Eye (tissue), 1 donor: ENCODE data around the gene BCAT1.

Source experiments
- DNase-seq: peaks from one replicate; pipeline ENCODE4 v3.0.0-alpha.2; 2015

The BCAT1 gene

GRCh38 chr12:24798335-24798734, 150.6 kb downstream of the BCAT1 start:
- DNase-seq, result no peak

DNA sequence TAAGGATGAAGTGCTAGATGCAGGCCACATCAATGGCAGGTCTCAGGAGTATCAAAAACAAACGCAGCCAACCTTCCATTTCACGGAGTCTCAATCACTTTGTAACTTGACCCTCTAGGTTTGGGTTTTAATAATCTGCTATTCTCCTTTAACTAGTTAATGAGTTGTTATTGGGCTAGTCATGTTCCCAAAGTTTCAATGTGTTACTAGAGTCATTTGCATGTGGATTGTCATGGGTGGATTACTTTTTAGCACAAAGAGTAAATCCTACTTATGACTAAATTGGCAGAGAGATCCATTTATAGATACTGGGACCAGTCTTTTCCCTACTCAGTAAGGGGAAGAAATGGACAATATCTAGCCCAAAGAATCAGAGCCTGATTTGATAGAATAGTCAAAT, 151.0 kb downstream of the BCAT1 start:
- DNase-seq, result no peak

GRCh38 chr12:24796876-24797275, 152.0 kb downstream of the BCAT1 start:
- DNase-seq, result peak; percentile 37

- no peak for DNase-seq
Measured at GRCh38 chr12:24795699-24796347, 153.1 kb downstream of the BCAT1 start.

- DNase-seq, result no peak
Measured at GRCh38 chr12:24791622-24792021, 157.3 kb downstream of the BCAT1 start.

GRCh38 chr12:24788886-24789285, 160.0 kb downstream of the BCAT1 start:
- DNase-seq, result no peak

- no peak for DNase-seq
Measured at GRCh38 chr12:24780697-24781368, 168.1 kb downstream of the BCAT1 start.

DNA sequence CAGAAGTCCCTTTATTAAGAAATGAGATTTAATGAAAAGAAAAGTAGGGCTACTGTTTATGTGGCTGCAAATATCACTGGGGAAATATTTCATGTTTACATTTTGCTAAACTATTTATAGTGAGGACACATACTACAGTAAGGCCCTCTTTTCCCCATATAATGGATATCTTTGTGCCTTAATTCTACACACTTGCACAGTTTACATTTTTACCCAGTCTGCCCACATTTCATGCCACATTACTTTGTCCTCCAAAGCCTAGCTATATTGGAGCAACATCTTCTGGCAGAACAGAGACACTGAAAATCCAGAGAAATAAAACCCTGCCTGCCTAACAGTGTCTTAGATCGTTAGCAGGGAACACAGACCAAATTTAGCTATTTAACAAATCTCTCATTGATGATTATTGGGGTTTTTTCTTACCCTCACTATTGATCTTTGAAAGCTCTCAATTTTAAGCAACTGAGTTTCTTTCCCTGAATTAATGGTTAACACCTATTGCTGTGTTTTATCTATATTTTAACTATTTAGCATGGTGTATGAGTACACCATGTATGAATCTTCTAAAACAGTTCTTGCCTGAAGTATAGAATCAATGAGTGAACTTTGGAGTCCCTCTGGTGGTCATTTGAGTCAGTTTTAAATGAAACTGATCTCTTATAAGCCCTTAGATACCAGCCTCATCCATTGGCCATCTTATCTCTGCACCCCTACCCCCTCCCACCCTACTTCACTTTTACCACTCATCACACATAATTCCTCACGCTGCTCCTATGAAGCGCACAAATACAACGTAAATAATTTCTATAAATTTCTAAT, 170.2 kb downstream of the BCAT1 start:
- peak; percentile 69 for DNase-seq

GRCh38 chr12:24777359-24777758, 171.5 kb downstream of the BCAT1 start:
- DNase-seq, result no peak

DNA sequence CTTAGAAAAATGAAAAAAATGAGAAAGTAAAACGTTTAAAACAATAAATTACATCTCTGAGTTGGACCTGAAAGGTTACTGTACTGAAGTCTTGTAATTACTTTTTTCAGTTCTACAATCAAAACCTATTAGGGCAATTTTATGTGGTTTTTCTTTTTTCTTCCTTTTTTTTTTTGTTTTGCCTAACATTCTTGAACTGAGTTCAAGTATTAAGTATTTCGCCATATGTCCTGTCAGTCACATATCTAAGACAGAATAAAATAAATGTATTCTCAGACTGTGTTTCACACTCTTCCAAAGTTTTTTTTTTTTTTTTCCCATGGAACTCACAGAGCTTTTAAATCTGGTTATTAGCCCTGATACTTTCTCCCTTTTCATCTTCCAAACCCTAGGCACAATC, 172.0 kb downstream of the BCAT1 start:
- no peak for DNase-seq

GRCh38 chr12:24775073-24775472, 173.8 kb downstream of the BCAT1 start:
- no peak for DNase-seq

- DNase-seq, result no peak
Measured at GRCh38 chr12:24773996-24774395, 174.9 kb downstream of the BCAT1 start.

DNA sequence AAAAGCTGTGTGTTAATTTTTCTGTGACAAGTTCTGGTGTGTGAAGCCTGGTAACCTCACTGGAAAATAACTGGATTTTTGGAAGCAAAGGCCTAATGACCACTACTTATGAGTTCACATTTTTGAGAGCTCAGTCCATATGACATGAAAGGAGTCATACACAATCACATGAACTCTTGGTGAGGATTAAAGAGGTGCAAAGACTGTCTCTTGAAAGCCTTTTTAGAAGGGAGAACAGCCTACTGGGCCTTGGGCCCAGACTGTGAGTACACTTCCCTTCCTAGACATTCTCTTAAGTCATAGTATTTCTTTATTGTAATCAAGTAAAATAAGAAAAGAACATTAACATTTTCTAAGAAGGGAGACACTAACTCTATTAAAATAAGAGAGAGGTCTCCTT, 176.1 kb downstream of the BCAT1 start:
- no peak for DNase-seq

DNA sequence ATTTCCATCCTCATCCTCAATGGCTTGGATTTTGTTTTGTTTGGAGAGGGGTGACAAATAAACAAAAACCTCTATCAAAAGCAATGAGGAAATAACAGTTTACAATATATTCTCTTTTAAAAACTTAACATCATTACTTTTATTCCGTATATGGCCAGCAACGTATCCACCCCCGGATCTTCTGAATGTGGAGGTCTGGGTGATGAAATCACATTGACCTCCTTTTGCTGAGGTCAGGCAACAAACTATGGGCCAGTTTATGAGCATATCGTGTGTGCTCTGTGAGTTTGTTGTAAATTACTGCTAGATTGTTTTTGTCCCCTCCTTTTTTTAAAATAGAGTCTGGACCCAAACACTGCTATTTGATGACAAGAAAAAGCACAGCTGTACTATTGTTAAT, 178.1 kb downstream of the BCAT1 start:
- no peak for DNase-seq

GRCh38 chr12:24770334-24770733, 178.6 kb downstream of the BCAT1 start:
- no peak for DNase-seq

DNA sequence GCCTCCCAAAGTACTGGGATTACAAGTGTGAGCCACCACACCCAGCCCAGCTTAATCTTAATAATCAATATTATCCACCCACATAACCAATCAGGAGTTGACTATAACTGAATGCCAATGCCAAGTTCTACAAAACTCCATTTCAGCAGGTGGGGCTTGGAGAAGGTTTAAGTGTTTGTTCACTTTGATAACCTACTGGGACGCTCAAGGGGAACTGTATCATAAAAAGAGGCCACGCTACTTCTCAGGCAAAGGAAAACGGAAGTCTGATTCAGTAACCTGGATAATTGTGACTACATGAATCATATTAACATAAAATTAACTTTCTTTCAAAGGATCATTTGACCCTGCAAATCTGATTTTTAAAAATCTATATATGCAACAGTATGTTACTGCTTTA, 179.2 kb downstream of the BCAT1 start:
- no peak for DNase-seq

DNA sequence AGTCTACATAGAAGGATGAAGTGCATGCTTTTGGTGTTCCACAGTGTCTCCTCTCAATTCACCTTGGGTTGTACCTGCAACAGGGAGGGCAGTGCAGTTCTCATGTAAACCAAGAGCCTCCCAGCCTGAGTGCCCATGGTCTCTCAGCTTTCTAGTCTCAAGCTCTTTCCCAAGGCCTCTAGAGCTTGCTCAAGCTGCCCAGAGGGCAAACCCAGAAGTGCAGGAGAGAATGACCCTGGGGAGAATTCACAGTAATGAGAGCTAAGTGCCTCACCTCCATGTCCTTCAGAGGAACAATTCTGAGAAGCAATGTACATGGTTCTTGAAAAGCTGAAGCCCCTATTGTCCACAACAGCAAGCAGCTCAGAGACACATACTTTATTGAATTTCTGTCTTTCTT, 180.5 kb downstream of the BCAT1 start:
- no peak for DNase-seq

DNA sequence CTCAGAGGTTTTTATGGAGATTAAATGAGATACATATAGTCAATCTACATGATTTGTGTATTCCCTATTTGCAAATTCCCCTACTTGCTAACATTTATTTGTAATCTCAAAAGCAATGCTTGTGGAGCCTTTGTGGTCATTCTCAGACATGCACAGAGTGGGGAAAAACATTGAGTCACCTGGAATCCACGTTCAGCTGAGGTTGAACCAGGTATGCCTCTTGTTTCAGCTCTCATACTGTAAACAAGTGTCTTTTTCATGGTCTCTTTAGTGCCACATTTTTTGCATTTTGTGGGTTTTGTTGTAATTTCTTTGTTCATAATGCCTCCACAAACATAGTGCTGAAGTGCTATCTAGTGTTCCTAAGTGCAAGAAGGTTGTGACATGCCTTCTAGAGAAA, 181.9 kb downstream of the BCAT1 start:
- DNase-seq, result no peak

DNA sequence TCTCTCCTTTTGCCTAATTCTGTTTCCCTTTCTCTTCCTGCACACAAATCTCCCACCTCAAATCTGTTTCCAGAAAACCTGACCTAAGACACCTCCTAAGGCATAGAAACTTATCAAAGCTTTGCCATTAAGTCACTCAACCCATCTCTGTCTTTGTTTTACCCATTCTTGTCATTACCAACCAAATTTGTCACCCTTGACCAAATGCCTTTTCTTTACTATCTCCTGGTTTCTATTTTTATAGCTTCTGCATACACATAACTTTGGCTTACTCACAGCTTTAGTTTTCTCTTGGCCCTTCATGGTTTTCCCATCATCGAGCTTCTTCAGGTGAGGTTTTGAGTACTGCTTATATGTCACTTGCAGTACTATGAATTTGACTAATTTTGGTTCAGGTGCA, 184.2 kb downstream of the BCAT1 start:
- DNase-seq, result no peak

- no peak for DNase-seq
Measured at GRCh38 chr12:24760606-24761378, 188.1 kb downstream of the BCAT1 start.

DNA sequence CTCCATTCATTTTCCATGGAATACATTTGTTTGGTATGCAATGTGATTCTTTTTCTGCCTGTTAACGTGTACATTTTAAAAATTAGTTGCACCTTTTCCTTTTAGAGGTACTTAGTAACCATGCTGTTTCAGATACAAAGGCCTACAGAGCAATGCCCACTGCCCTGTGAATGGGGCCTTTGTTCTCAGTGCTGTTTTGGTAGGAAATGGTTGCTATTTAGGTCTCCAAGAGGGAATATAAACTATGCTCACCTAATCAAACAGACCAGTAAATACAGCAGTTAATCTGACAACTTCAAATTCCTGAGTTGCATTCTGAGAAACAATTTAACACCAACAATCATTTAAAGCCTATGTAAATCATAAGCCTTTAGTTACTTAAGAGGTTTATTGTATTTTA, 188.7 kb downstream of the BCAT1 start:
- DNase-seq, result peak; percentile 33
